Muscle of arm (tissue), 12 donors: ENCODE measurements around the gene IRF1. TPM values are rescaled to one million over a fixed set of nuclear protein-coding genes. Genes with fewer than 3 reads are reported as not detected.

ENCODE experiments used
- DNase-seq: peaks from one replicate; pipeline ENCODE4 v3.0.0-alpha.2; 2013
- polyA plus RNA-seq, 12 donors: library from polyadenylated mRNA; unstranded; fragments of 120-200 nt; gene quantifications; one replicate each; pipeline ENCODE4 v1.2.1, GENCODE V29; 2013; ENCODE audit not compliant: insufficient read length in 12 of 12

IRF1 gene
- polyA plus RNA-seq, 12 donors = 5.6 to 22.8 (median 8.9) TPM; not detected in 1

DNA sequence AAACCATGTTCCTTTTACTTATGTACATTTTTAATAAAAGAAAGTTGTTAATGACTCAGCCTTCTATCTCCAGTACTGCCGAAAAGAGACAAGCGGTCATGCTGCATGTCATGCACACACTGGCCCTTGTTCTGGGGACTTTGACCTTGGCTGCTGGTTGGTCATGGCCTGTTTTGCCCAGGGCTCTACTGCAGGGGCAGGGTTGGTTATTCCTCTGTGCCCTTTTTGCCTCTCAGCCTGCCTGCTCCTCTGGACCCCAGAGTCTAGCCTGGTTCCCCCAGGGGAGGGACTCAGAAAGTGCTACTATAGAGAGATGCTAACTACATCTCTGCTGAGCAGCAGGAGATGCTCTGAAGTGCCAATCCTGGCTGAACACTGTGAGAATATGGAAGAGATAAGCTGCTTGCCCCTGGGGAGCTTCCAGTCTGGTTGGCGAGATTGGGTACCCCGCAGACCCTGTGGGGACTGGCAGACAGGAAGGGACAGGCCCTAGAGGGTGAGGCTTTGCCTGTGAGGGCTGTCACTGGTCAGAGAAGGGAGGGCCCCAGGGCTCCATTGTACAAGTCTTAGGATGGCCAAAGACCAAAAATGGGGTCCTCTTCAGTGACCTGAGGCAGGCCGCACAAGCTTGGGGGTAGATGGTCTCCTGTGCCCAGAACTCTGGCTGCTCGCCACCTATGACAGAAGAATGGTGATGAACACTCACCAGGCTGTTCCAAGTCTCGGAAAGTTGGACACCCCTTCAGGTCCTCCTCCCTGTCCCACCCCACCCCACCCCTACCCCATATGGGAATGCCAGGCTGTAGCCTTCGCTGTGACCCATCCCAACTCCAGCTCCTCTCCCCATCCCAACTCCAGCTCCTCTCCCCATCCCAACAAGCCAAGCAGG, 14.3 kb downstream of the IRF1 start:
- no peak for DNase-seq

DNA sequence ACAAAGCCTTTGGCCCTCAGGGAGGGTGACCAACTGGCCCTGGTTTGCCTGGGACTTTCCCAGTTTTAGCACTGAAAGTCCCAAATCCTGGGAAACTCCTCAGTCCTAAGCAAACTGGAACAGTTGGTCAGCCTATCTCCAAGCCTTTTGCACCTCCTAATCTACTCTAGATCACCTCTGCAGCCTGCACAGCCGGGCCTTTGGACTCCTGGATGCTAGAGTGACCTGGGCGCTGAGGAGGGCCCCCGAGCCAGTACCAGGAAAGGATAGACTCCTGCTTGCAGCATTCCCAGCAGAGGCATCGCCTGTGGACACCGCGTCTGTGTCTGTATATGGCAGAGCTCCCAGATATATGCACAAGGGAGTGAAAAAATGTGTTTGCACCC, 15.1 kb downstream of the IRF1 start:
- DNase-seq = no peak

DNA sequence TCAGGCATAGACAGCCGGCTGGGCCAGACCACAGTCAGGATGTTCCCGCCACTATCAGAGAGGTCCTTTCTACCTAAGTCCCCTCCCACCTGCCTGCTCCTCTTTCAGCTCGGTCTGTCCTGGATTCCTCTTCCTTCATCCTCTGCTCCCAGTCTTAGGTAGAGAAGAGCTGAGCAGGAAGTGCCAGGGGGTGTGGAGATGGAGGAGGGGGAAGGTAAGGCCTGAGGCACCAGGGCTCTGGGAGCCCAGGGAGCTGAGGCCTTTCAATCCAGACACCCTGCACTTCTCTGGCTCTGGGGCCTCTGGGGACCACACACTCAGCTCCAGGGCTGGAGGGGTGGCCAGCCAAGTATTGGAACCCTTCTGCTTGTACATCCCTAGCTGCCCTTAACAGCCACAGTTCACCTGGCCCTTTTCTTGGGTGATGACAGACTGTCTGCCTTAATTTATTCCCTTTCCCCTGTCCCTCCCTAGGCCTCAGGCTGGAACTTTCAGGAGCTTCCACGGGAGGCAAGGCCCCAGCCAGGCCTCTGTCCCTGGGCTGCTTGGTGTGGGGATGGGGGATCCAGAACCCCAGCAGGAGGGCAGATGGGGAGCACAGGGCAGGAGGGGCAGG, 15.6 kb downstream of the IRF1 start:
- no peak for DNase-seq

DNA sequence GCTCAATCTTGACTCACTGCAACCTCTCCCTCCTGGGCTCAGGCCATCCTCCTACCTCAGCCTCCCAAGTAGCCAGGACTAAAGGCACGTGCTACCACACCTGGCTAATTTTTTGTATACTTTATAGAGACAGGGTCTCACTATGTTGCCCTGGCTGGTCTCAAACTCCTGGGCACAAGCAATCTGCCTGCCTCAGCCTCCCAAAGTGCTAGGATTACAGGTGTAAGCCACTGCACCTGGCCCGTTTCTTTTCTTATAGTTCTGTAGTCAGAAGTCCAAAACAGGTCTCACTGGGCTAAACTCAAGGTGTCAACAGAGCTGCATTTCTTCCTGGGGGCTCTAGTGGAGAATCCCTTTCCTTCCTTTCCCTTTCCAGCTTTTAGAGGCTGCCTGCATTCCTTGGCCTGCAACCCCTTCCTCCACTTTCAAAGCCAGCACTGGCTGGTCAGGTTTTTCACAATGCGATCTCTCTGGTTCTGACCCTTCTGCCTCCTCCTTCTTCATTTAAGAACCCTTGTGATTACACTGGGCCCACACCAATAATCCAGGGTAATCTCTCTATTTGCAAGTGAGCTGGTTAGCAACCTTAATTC, 16.3 kb downstream of the IRF1 start:
- DNase-seq = no peak

DNA sequence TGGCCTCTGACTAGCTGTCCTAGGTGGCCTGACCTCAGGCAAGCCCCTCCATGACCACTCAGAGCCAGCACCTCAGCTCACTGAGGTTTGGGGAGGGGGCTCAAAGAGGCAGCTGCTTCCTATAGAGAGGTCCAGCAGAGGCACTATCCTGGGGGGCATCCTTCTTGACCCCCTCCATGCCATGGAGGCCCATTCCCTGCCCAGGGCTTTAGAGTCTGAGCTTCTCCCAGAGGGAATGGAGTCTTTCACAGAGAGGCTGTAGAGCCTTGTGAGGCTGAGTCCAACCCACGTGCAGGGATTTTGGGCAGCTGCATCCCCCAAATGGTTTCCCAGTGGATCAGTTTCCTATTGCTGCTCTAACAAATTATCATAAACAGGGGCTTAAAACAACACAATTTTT, 16.9 kb downstream of the IRF1 start:
- DNase-seq = no peak

DNA sequence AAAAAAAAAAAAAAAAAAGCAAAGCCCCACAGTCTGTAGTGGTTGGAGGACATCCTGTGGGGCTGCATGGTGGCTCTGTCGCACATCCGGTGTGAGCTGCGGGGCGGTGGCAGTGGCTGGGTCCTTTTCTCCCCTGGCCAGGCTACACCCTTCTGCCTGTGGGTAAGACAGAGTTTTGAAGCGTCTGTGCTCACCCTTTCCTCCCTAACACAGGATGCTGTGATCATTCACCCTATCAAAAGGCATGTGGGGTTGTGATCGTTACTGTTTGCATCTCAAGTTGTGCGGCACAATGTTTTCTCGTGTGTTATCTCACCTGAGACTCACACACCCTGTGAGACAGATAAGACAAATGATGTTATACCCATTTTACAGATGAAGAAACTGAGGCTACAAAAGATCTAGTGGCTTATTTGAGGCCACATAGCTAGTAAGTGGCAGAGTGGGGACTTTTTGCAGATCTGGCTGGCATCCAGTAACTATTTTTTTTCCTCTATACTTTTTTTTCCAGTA, 17.5 kb downstream of the IRF1 start:
- no peak for DNase-seq

DNA sequence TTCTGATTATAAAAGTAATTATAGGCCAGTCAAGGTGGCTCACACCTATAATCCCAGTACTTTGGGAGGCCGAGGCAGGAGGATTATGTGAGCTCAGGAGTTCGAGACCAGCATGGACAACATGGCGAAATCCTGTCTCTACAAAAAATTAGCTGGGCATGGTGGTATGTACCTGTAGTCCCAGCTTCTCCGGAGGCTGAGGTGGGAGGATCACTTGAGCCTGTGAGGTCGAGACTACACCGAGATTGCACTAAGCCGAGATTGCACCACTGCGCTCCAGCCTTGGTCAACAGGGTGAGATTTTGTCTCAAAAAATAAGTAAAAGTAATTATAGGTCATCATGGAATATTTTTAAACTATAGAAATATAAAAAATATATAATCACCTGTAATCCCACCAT, 18.1 kb downstream of the IRF1 start:
- no peak for DNase-seq

DNA sequence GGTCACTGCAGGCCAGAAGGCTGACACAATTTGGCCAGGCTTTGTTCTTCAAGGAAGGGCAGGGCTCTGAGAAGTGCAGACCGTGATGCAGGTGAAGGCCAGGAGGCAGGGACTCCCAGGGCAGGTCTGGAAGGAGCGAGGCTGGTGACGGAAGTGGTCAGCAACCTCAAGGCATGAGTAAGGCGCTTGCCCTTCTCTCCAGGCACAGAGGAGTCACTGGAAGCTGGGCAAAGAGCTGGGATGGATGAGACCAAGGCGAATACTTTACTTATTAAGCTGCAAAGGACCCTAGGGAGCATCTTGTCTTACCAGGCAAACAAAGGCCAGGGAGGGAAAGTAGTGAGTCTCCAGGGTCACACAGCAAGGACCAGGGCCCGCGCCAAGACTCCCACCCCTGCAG, 18.6 kb downstream of the IRF1 start:
- no peak for DNase-seq

DNA sequence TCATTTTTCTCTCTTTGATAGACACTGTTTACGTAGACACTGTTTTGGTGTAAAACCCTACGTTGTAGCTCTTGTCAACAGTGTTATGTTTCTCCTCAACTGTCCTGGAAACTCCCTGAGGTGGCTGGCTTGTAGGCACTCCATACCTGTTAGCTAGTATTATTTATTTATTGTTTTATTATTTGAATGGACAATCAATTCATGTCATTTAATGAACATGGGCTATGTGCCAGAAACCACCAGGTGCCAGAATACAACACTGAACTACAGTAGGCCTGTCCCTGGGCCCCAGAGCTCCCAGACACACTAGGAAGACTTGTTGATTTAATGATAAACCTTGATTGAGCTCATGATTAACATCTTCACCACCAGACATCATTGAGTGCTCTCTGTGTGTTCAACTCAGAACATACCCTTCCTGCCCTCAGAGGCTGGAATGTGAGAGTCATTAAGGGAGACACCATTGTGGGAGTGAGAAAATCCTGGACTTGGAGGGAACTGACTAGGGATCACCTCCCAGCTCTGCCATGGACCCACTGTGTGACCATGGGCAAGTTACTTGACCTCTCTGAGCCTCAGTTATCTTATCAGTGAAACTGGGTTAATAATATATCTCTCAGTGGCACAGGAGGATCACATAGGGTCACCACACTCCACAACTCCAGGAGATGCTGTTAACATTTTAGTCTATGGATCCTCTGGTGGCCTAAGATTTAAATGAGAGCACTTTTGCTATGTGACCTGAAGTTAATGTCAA, 19.2 kb downstream of the IRF1 start:
- DNase-seq = no peak

DNA sequence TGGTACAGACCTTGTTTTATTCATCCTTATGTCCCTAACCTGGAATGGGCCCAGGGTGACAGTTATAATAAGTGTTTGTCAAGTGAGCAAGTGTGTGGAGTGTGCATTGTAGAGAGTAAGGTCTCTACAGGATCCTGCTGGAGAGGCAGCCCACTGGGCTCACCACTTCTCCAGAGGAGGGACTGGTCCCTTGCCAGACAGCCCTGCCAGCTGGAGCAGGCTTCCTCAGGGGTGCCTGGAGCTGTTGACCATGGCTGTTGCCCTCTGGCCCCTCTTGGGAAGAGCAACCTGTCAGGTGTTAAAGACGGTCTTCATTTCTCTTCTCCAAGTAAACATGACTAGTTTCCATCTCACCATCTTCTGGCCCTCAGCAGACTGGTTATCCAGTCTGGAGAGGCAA, 20.0 kb downstream of the IRF1 start:
- DNase-seq = no peak

DNA sequence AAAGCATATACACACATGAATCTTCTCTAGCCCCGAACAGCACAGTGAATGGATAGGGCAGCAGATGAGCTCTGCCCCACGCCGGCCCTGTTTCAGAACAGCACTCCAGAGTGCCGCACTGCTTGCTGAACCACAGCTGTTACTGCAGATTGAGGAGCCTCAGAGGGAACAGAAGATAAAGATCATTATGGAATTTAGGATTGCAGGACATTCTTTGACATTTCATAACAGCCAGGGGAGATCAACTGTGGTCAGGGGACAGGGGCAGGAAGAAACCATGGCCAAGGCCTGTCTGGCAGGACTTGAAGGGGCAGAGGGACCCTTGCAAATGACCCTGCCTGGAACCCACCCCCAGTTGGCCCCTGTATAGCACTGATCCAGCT, 20.6 kb downstream of the IRF1 start:
- no peak for DNase-seq

DNA sequence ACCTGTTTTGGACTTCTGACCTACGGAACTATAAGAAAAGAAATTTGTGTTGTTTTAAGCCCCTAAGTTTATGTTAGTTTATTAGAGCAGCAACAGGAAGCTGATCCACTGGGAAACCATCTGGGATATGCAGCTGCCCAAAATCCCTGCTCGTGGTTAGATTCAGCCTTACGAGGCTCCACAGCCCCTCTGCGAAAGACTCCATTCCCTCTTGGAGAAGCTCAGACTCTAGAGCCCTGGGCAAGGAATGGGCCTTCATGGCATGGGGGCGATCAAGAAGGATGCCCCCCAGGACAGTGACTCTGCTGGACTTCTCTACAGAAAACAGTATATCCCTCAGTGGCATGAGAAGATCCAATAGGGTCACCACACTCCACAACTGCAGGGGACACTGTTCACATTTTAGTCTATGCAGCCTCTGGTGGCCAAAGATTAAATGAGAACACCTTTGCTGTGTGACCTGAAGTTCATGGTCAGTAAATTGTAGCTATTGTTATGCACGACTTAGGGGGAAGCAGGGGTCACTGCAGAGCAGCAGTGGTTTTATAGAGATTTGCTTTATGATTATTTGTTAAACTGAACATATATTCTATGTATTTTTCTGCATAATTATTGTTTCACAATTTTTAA, 21.1 kb downstream of the IRF1 start:
- no peak for DNase-seq

DNA sequence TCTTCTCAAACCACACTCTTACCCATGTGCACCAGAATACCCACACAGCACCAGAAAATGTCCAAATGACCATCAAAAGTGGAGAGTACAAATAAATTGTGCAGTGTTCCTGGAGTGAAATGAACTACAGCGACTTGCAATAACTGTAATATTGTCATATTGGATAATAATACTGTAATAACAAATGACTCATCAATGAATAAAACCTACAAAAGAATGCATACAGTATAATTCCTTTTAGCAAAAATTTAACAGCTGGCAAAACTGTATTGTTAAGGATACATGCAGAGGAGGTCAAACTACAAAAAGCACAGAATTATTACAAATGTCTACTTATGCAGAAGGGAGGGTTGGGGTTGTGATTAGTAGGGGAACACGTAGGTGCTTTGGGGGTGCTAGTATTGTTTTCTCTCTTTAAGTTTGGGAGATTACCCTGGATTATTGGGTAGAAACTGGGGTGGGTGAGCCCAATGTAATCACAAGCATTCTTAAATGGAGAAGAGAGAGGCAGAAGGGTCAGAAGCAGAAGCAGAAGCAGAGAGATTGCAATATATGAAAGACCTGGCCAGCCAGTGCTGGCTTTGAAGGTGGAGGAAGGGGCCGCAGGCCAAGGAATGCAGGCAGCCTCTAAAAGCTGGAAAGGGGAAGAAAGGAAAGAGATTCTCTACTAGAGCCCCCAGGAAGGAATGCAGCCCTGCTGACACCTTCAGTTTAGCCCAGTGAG, 21.8 kb downstream of the IRF1 start:
- DNase-seq = no peak

DNA sequence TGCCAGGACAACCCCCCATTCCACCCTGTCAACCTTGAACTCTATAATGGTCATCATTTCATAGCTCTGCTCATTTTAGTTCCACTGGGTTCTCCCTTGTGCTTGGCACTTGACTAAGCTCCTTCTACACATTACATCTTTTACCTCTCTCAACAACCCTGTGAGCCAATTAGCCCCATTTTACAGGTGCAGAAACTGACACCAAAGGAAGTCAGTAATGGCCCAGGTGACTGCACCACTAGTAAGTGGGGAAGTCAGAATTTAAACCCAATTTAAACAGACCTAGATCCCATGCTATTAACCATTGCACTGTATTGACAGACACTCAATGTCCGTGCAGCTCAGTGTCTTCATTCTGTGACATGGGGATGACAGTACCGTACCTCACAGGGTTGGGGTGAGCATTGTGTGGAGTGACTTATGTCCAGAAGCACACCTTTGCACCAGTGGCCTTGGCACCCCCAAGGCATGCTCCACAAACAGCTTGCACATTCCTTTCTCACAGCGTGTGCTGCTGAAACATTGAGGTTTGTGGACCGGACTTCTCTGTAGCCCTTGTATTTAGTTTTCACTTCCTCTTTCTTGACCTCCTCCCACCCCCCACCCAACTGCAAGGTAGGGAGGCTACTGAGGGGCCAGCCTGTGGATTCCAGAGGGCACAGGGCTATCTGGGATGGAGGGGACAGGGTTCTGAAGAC, 23.1 kb downstream of the IRF1 start:
- DNase-seq = no peak

DNA sequence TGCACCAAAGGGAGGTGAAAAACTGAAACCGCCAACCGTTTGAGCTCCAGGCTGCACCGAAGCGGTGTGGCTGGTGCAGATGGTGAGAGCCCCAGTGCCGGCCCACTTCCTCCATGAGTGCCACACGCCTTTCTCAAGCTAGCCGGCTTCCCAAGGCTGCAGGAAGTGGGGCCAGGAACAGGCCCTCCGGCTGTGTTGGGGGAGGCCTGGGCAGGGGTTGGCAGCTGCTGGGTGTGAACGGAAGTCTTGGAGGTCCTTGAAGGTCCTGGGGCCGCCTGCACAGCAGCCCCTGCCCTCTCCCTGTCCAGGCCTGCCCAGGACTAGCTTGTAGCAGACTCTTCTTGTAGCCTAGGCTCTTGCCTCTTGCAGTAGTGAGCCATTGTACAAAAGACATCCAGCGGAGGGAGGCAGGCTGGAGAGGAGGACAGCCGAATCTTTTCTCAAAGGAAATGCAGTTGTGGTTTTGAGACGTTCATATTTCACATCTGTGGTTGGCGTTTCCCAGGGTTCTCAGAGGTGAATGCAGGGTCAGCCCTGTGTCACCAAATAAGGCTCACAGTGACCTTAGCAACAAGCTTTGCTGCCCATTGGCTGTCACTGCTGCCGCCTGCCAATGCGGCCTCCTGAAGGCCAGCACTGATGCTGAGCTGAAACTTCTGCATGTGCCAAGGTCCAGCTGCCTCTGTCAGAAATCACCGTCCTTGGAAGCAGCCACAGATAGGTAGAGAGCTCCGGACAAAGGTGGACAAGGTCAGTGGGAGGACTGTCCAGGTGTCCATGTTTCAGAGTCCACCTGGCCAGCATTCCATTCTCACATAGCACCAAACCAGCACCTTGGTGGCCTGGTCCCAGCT, 23.9 kb downstream of the IRF1 start:
- no peak for DNase-seq

DNA sequence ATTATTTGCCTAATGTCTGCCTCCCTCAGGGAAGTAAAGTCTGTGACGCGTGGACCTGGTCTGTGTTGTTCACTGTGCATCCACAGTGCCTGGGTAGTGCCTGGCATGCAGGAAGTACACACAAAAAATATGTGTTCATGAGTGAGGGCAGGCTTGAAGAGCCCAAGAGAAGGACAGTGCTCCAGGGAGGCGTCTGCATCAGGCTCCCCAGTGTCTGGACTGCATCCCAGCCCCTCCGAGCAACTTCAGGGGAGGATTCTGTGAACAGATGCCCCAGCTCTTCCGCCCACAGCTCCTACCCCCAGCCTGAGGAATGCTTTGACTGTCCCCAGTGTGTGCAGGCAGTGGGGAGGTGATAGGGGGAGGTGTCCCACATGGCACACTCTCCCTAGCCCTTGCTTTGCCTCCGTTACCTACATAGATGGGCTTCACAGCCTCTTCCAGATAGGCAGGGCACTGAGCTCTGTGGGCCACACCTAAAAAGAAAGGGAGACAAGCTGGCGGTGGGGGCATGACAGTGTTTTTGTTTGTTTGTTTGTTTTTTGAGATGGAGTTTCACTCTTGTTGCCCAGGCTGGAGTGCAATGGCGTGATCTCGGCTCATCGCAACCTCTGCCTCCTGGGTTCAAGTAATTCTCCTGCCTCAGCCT, 25.4 kb downstream of the IRF1 start:
- DNase-seq = no peak

DNA sequence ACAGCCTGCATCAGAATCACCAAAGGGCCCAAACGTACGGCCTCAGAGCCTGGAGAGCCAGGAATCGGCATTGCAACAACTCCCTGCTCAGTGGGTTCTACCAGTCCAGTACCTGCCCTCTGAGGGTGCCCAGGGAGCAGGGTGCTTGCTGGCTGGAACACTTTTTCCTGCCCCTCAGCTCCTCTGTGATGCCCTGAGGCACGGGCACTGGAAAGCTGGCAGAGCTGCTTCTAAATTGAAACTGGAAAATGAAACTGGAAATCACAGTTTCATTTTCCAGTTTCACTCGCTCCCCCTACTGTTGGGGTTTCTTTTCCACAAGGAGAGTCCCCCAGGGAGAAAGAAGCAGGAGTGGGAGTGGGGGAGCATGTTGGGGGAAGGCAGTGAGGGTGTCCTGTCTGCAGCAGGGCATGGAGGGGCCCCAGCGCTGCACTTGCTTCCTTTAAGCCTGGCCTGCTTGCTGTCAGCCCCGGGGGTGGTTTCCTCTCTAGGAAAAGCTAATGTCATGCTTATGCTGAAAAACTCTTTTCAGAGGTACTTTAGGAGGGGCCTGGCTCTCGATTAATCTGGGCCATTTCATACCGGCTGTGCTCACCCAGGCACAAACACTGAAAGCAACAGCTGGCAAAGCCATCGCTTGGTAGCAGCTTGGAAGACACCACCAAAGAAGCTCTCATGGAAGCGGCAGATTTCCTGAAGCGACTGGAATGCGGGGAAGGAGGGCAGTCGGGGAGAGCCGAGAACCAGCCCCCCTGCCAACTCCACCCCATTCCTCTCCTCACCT, 26.2 kb downstream of the IRF1 start:
- peak; percentile 46 for DNase-seq

DNA sequence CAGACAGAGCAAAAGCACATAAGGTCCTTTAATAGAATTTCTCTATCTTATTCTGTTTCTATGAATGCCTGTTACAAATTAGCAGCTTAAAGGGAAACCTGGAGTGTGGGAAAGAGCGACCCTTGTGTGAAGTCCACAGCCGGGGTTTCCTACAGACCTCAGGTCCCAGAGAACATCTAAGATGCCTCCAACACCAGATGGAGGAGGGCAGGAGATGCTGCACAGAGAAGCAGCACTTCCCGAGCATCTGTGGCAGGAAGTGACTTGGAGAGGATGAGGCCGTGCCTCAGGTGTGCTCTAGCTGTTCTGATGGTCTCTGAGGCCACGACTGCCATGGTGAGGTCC, 26.8 kb downstream of the IRF1 start:
- no peak for DNase-seq
